Mesenchymal stem cell (in vitro differentiated cells and primary cell): ENCODE measurements around the gene ARL4D.

Experiments
- DNase-seq: peaks from one replicate; pipeline ENCODE4 v3.0.0-alpha.2; 2013
- H2AFZ ChIP-seq: one replicate; pipeline ENCODE4 v1.6.1; 2013; ENCODE audit warnings: low read depth, mild to moderate bottlenecking, control low read depth, inconsistent platforms, low read length, moderate library complexity
- H2AK5ac ChIP-seq: 2 replicates; pipeline ENCODE4 v1.6.1; 2013; ENCODE audit warnings: low read length, moderate library complexity, mild to moderate bottlenecking, inconsistent platforms; ENCODE audit not compliant: severe bottlenecking
- H2BK120ac ChIP-seq: one replicate; pipeline ENCODE4 v1.6.1; 2013; ENCODE audit warnings: low read depth, mild to moderate bottlenecking, inconsistent platforms, low read length, moderate library complexity
- H2BK12ac ChIP-seq, 2 experiments: one replicate each; pipeline ENCODE4 v1.6.1; 2013; ENCODE audit warnings: inconsistent platforms in 2 of 2, low read length in 2 of 2, mild to moderate bottlenecking in 2 of 2, moderate library complexity in 2 of 2, control low read depth in 1 of 2
- H2BK15ac ChIP-seq: one replicate; pipeline ENCODE4 v1.6.1; 2013; ENCODE audit warnings: mild to moderate bottlenecking, low read depth, inconsistent platforms; ENCODE audit not compliant: poor library complexity, severe bottlenecking
- H2BK5ac ChIP-seq: 2 replicates; pipeline ENCODE4 v1.6.1; 2013; ENCODE audit warnings: low read depth, mild to moderate bottlenecking, low read length, control low read depth, inconsistent platforms; ENCODE audit not compliant: poor library complexity, severe bottlenecking
- H3K14ac ChIP-seq, 2 experiments: one replicate each; pipeline ENCODE4 v1.6.1; 2013; ENCODE audit warnings: inconsistent platforms in 2 of 2, low read length in 2 of 2, control low read depth in 1 of 2, mild to moderate bottlenecking in 1 of 2, moderate library complexity in 1 of 2
- H3K18ac ChIP-seq, 2 experiments: one replicate each; pipeline ENCODE4 v1.6.1; 2013; ENCODE audit warnings: inconsistent platforms in 2 of 2, low read length in 2 of 2, control low read depth in 1 of 2, low read depth in 1 of 2, mild to moderate bottlenecking in 1 of 2
- H3K23ac ChIP-seq, 2 experiments: one replicate each; pipeline ENCODE4 v1.6.1; 2013; ENCODE audit warnings: inconsistent platforms in 2 of 2, low read length in 2 of 2, mild to moderate bottlenecking in 2 of 2, moderate library complexity in 2 of 2, control low read depth in 1 of 2
- H3K27ac ChIP-seq: 2 replicates; pipeline ENCODE4 v1.5.1; 2013; ENCODE audit warnings: mild to moderate bottlenecking, moderate library complexity, low read length, control low read depth, inconsistent platforms; ENCODE audit not compliant: poor library complexity, severe bottlenecking
- H3K27me3 ChIP-seq, 2 experiments: 2 replicates each; pipeline versions ENCODE4 v1.6.1 to v1.7.0; 2013; ENCODE audit warnings: low read length in 2 of 2, mild to moderate bottlenecking in 2 of 2, moderate library complexity in 2 of 2, control low read depth in 1 of 2, inconsistent platforms in 1 of 2; ENCODE audit not compliant: control insufficient read depth in 1 of 2, insufficient read depth in 1 of 2
- H3K36me3 ChIP-seq, 2 experiments: 2 replicates each; pipeline versions ENCODE4 v1.6.1 to v1.7.0; 2013; ENCODE audit warnings: low read length in 2 of 2, control low read depth in 1 of 2, inconsistent platforms in 1 of 2, low read depth in 1 of 2, mild to moderate bottlenecking in 1 of 2; ENCODE audit not compliant: insufficient read depth in 2 of 2, control insufficient read depth in 1 of 2
- H3K4ac ChIP-seq, 2 experiments: one replicate each; pipeline ENCODE4 v1.6.1; 2013; ENCODE audit warnings: inconsistent platforms in 2 of 2, low read length in 2 of 2, mild to moderate bottlenecking in 2 of 2, moderate library complexity in 2 of 2, control low read depth in 1 of 2, low read depth in 1 of 2
- H3K4me1 ChIP-seq: 2 replicates; pipeline ENCODE4 v1.6.1; 2013; ENCODE audit warnings: low read depth, low read length, control low read depth; ENCODE audit not compliant: control insufficient read depth, insufficient read depth
- H3K4me2 ChIP-seq: 2 replicates; pipeline ENCODE4 v1.6.1; 2013; ENCODE audit warnings: low read length, mild to moderate bottlenecking, inconsistent platforms; ENCODE audit not compliant: poor library complexity, severe bottlenecking
- H3K4me3 ChIP-seq, 2 experiments: 2 replicates each; pipeline versions ENCODE4 v1.5.1 to v1.7.0; 2013; ENCODE audit warnings: low read length in 2 of 2, mild to moderate bottlenecking in 2 of 2, control low read depth in 1 of 2, low read depth in 1 of 2; ENCODE audit not compliant: insufficient read depth in 1 of 2
- H3K79me1 ChIP-seq: replicated peaks from 2 replicates; pipeline ENCODE4 v1.6.1; 2013; ENCODE audit warnings: mild to moderate bottlenecking, control low read depth, low read length, inconsistent platforms; ENCODE audit not compliant: poor library complexity, severe bottlenecking
- H3K9ac ChIP-seq: 2 replicates; pipeline ENCODE4 v1.7.0; 2013; ENCODE audit warnings: mild to moderate bottlenecking, low read length, moderate library complexity
- H3K9me3 ChIP-seq: 2 replicates; pipeline ENCODE4 v1.7.0; 2013; ENCODE audit warnings: mild to moderate bottlenecking, low read length; ENCODE audit not compliant: control insufficient read depth
- H4K8ac ChIP-seq: one replicate; pipeline ENCODE4 v1.6.1; 2013; ENCODE audit warnings: inconsistent platforms, mild to moderate bottlenecking, low read length, moderate library complexity
- H4K91ac ChIP-seq: one replicate; pipeline ENCODE4 v1.6.1; 2013; ENCODE audit warnings: mild to moderate bottlenecking, low read length, inconsistent platforms
- WGBS: methylation state at CpG from one replicate; pipeline ENCODE4 v1.1.7; 2013; ENCODE audit warnings: mixed read lengths; 5-methylcytosine and 5-hydroxymethylcytosine counted together

Gene ARL4D

DNA sequence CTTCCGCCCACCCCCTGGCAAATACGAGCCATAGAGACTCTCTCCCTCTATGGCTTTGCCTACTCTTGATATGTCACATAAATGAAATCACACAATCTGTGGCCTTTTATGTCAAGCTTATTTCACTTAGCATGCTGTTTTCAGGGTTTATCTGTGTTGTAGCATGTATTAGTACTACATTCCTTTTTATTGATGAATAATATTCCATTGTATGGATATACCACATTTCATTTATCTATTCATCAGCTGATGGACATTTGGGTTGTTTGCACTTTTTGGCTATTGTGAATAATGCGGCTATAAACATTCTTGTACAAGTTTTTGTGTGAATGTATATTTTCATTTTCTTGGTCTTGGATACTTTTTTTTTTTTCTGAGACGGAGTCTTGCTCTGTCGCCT lies 48.0 kb downstream of the ARL4D start:
- no peak overlapping the region for H2AFZ ChIP-seq
- H2BK12ac ChIP-seq: no peak overlapping the region
- 96% methylated on average over 5 of the region's 5 CpGs for WGBS

GRCh38 chr17:43448720-43449469 lies 50.1 kb downstream of the ARL4D start:
- peak overlapping the region; percentile 58 for H2AK5ac ChIP-seq
- H3K4me1 ChIP-seq: peaks cover 7% of the 10 kb centered on the region
- no peak overlapping the region for H2AFZ ChIP-seq
- H2BK15ac ChIP-seq: no peak overlapping the region
- 90% methylated on average over 4 of the region's 7 CpGs for WGBS
- H3K79me1 ChIP-seq: no peaks in the 10 kb centered on the region
- no peaks in the 10 kb centered on the region for H3K27me3 ChIP-seq
- no peak overlapping the region for H3K14ac ChIP-seq
- no peak overlapping the region for H2BK5ac ChIP-seq
- no peak overlapping the region for H4K8ac ChIP-seq
- no peak overlapping the region for H3K4me2 ChIP-seq
- H3K4me3 ChIP-seq: no peak overlapping the region
- no peak for DNase-seq
- H3K4ac ChIP-seq: no peak overlapping the region
- H2BK120ac ChIP-seq: no peak overlapping the region
- no peak overlapping the region for H3K9ac ChIP-seq
- H2BK12ac ChIP-seq: no peak overlapping the region
- no peak overlapping the region for H4K91ac ChIP-seq
- no peak overlapping the region for H3K27ac ChIP-seq
- no peaks in the 10 kb centered on the region for H3K9me3 ChIP-seq
- H3K36me3 ChIP-seq: no peaks in the 10 kb centered on the region
- H3K23ac ChIP-seq: no peak overlapping the region
- H3K18ac ChIP-seq: no peak overlapping the region

More for the DNA sequence above, 48.0 kb downstream of the ARL4D start:
- H3K4ac ChIP-seq: no peak overlapping the region
- no peak overlapping the region for H2BK5ac ChIP-seq
- no peak overlapping the region for H2BK15ac ChIP-seq
- H3K4me2 ChIP-seq: no peak overlapping the region
- no peak overlapping the region for H2AK5ac ChIP-seq
- H3K18ac ChIP-seq: no peak overlapping the region
- peak overlapping the region in 1 of 2 experiments; percentile 29 for H3K14ac ChIP-seq
- no peak overlapping the region for H3K4me3 ChIP-seq
- no peak overlapping the region for H4K8ac ChIP-seq
- H3K23ac ChIP-seq: no peak overlapping the region
- DNase-seq: no peak
- H3K4me1 ChIP-seq: peaks cover 7% of the 10 kb centered on the region
- no peak overlapping the region for H3K9ac ChIP-seq
- H3K79me1 ChIP-seq: no peaks in the 10 kb centered on the region
- no peaks in the 10 kb centered on the region for H3K27me3 ChIP-seq
- H2BK120ac ChIP-seq: no peak overlapping the region
- H3K36me3 ChIP-seq: no peaks in the 10 kb centered on the region
- H4K91ac ChIP-seq: no peak overlapping the region
- no peak overlapping the region for H3K27ac ChIP-seq
- H3K9me3 ChIP-seq: no peaks in the 10 kb centered on the region

DNA sequence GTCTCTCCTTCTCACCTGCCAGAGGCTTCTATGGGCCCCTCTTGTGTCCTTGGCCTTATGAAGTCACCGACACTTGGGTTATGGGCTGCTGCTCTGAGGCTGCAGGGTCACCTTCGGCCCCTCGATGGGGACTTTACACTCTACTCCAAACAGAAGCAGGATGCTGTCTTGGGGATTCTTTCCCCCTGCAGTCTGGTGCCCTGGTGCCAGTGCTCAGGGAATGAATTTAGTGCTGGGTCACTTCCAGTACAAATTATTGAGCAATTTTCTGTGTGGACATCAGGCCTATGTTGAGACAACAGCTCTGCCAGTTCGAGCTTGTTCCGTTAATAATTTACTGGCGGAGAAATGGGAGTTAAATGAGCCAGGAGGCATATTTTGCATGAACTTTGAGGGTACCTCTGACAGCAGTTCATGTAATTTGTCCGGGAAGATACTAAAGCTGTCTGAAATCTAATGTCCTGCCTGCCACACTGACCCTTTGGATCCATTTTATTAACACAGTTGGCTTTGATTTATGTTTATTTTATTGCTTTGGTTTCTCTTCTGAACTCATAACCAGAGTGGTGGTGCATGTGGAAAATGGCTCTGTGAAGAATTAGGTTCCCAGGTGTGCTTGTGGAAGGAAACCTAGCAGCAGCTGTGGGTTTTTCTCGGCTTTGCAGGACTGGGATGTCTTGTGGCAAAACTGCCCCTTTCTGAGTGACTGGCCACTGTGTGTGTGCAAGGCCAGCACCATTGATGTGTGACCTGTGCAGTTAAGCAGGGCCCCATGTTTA lies 50.9 kb downstream of the ARL4D start:
- Histone ChIP-seq H2AFZ (no peak overlapping the region), H3K4me2 (no peak overlapping the region), H3K23ac (no peak overlapping the region), H4K91ac (no peak overlapping the region), H3K4ac (no peak overlapping the region), H3K18ac (no peak overlapping the region), H3K9ac (no peak overlapping the region), H4K8ac (no peak overlapping the region), H2BK15ac (no peak overlapping the region), H2BK12ac (no peak overlapping the region), H3K4me1 (peaks cover 7% of the 10 kb centered on the region), H3K27ac (no peak overlapping the region), H3K36me3 (no peaks in the 10 kb centered on the region), H2BK120ac (no peak overlapping the region), H3K4me3 (no peak overlapping the region), H3K79me1 (no peaks in the 10 kb centered on the region), H3K9me3 (no peaks in the 10 kb centered on the region), H2AK5ac (no peak overlapping the region), H3K14ac (no peak overlapping the region), H3K27me3 (no peaks in the 10 kb centered on the region), H2BK5ac (no peak overlapping the region)
- DNase-seq: no peak
- WGBS: 80% methylated on average over 8 of the region's 8 CpGs
